ENCODE results near the gene CNOT1.
"Not testable (repeated sequence)": the region's sequence is repeated elsewhere in the genome, so short reads cannot be mapped to it uniquely, and the experiment has no call there.

Gene CNOT1

GRCh38 chr16:58629733-58630640 lies at the start of gene CNOT1:
Gene CNOT1 (minus strand): TSS chr16:58629826. CDS start chr16:58599337, 30,489 bp downstream.
- DNase-seq = peak; percentile 99

DNA sequence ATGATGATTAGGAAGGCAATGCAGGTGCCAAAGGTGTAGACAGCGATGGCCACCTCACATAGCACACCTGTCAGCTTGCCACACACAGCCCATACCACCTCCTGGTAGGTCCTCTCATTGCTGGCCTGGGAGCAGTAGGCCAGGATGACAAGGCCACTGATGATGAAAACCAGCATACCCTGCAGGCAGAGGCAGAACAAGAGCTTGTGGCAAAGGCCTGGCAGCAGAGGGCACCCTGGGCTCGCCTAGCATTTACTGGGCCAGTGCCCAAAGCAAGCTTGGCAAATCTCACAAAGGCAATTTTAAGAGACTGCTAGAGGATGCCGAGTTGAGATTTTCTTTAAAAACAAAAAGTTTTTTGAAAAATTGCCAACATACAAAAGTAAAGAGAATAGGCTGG lies 49.1 kb upstream of the CNOT1 start:
- no peak for DNase-seq

- no peak for DNase-seq
These were observed 48.6 kb upstream of the CNOT1 start for GRCh38 chr16:58678269-58678668.

GRCh38 chr16:58670946-58671583 lies 41.4 kb upstream of the CNOT1 start:
- DNase-seq = no peak

GRCh38 chr16:58670177-58670576 lies 40.6 kb upstream of the CNOT1 start:
- DNase-seq = no peak

- no peak for DNase-seq
These were observed 35.6 kb upstream of the CNOT1 start for GRCh38 chr16:58665200-58665599.

- DNase-seq = peak; percentile 84
These were observed 31.7 kb upstream of the CNOT1 start for GRCh38 chr16:58661199-58661830.

DNA sequence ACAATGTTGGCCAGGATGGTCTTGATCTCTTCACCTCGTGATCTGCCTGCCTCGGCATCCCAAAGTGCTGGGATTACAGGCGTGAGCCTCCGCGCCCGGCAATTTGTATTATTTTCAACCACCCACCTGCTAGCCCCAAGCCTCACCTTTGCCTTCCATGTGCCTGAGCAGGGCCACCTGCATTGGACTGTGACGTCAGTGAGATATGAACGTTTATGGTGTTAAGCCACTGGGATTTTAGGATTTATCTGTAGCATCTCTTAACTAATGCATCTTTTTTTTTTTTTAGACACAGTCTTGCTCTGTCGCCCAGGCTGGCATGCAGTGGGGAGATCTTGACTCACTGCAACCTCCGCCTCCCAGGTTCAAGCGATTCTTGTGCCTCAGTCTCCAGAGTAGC lies 30.3 kb upstream of the CNOT1 start:
- DNase-seq = not testable (repeated sequence)

DNA sequence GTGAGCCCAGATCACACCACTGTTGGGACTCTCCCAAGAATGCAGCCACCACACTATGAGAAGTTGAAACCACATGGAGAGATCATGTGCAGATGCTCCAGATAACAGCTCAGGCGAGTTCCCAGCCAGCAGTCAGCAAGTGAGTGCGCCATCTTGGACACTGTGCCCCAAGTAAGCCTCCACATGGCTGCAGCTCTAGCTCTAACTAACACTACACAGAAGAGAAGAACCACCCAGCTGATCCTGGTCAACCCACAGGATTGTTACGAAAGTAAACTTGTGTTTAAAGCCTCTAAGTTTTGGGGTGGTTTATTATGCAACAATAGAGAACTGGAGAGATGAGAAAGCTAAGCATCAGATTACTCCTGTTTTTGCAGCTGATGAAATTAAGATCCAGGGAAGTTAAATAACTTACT lies 29.2 kb upstream of the CNOT1 start:
- DNase-seq = no peak

DNA sequence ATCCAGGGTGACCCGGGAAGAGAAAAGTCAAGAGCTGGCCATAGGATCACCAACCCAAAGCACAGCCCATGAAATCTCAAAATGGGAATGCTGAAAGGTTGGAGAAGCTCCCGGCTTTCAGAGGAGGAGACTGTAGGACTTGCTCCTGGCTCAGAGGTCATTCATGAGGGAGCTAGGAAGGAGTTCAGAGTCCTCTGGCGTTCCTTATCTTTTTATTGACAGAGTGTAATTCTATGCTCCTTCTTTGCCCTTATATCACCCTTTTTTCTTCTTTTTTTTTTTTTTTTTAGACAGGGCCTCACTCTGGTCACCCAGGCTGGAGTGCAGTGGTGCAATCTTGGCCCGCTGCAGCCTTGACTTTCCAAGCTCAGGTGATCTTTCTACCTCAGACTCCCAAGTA lies 27.3 kb upstream of the CNOT1 start:
- no peak for DNase-seq

- DNase-seq = no peak
These were observed 25.6 kb upstream of the CNOT1 start for GRCh38 chr16:58655215-58655596.

DNA sequence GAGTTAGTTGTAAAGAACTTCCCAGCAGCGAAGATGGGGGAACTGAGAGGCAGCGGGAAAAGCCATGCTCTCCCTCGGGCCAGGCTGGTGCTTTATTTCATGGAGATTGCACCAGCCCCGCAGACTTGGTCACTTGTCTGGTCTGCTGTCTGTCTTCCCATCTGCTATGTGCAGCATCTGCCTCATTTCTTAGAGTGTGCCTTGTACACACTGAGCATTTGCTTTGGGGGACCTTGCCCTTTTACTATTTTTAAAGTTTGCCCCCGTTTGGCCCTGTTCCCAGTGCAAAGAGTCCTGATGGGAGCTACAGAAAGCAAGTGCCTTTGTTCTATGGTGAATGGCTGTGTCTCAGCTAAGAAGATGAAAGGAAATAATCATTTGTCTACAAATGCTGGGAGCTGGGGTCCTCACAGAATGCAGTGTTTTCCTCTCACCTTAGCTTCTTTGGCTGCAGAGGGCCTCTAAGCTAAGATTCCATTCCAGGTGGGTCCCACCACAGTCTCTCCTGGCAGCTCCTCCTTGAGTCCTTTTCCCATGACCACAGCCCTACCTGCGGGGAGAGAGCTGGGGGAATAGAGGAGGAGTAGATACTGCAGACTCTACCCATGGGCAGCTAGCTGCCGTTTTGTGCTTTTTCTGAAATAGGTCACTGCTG lies 25.1 kb upstream of the CNOT1 start:
- DNase-seq = no peak

GRCh38 chr16:58652741-58653140 lies 23.1 kb upstream of the CNOT1 start:
- DNase-seq = peak; percentile 57

GRCh38 chr16:58651965-58652348 lies 22.3 kb upstream of the CNOT1 start:
- no peak for DNase-seq

GRCh38 chr16:58649707-58650106 lies 20.1 kb upstream of the CNOT1 start:
- no peak for DNase-seq

- DNase-seq = no peak
These were observed 17.5 kb upstream of the CNOT1 start for GRCh38 chr16:58647107-58647506.

DNA sequence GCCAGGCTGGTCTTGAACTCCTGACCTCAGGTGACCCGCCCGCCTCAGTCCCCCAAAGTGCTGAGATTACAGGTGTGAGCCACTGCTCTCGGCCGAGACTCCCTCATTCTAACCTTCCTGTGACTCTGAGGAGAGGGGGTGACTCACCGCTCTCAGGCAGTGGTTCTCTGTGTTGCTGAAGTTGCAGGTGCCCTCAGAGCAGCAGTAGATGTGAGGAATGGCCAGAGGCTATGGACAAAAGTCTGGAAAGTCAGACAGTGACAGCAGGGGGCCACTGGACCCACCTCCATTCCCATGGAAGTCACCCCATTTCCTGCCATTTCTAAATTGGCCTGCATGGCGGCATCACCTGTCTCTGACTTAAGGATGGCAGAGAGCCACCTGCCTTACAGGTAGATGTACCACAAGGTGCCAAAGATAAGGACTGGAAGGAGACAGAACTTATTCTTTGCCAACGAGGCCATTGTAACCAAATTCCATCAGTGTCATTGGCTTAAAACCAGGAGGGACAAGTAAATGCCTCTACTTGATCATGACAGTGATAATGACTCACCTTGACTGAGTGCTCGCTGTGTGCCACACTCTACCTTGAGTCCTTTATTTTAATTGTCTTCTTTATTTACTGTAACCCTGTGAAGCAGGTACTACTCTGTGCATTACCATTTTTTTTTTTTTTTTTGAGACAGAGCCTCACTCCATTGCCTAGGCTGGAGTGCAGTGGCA lies 15.3 kb upstream of the CNOT1 start:
- DNase-seq = no peak

DNA sequence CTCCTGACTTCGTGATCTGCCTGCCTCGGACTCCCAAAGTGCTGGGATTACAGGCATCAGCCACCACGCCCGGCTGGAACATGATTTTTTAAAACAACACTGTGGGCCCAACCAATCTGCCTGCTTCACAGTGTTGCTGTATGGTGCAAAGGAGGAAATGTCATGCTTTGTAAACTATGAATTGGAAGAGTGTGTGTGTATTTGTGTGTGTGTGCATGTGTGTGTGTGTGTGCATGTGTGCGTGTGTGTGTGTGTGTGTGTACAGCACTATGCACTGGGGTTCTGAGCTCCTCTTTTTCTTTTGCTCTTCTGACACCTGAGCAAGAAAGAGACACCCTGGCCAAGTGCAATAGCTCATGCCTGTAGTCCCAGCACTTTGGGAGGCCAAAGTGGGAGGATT lies 14.5 kb upstream of the CNOT1 start:
- DNase-seq = no peak

DNA sequence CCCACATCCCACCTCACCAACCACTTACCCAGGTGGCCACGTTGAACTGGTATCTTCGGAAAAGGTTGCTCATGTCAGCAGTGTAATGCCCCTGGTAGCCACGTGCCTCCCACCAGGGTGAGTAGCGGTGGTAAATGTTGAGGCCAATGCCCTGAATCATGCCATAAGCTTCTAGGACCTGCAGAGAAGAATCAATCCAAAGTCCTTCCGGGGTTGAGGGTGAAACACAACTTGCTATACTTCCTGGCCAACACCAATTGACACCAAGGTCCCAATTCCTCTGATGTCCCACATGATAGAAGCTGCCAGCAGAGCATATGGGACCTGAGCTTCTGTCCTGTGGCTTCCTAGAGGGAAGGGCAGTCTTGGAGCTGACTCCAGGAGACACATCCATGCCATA lies 11.3 kb upstream of the CNOT1 start:
- no peak for DNase-seq

DNA sequence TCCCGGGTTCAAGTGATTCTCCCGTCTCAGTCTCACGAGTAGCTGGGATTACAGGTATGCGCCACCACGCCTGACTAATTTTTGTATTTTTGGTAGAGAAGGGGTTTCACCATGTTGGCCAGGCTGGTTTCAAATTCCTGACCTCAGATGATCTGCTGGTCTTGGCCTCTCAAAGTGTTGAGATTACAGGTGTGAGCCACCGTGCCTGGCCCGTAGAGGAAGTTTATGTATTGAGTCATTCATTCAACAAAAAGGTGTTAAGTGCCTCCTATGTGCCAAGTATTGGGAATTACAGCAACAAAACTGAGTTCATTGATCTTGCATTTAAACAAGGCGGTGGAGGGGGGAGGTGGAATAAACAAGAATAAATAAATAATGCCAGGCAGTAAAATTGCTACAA lies 10.2 kb upstream of the CNOT1 start:
- DNase-seq = no peak

- no peak for DNase-seq
These were observed 9.6 kb upstream of the CNOT1 start for GRCh38 chr16:58639230-58639629.

DNA sequence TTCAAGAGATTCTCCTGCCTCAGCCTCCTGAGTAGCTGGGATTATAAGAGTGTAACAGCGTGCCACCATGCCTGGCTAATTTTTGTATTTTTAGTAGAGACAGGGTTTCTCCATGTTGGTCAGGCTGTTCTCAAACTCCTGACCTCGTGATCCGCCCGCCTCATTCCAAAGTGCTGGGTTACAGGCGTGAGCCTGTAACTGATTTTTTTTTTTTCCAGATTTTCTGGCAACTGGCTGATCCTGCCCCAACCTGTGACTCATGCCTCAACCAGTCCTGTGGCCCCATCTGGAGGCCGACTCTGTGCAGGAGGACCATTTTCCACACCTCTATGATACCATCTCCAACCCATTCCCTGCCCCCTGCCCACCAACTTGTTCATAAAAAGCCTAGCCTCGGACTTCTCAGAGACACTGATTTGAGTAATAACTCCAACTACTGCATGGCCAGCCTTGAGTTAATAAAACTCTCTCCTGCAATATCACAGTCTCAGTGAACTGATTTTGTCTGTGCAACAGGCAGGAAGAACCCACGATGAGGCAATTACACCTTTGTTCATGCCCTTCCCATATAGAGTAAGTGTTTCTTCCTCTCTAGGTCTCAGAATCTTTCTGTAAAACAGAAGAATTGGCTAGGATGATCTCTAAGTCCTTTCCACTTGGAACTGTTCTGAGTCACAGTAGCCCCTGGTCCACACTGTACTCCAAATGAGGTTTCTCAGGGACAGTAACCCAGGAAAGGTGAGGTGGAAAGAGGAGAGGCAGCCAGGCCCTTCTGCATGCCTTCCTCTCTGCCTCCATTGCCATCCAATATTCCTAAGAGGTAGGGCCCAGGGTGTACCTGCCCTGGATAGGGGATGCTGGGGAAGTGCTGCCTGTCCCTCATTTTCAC lies 8.8 kb upstream of the CNOT1 start:
- no peak for DNase-seq
